ENCODE results near the gene AGBL1.

DNA sequence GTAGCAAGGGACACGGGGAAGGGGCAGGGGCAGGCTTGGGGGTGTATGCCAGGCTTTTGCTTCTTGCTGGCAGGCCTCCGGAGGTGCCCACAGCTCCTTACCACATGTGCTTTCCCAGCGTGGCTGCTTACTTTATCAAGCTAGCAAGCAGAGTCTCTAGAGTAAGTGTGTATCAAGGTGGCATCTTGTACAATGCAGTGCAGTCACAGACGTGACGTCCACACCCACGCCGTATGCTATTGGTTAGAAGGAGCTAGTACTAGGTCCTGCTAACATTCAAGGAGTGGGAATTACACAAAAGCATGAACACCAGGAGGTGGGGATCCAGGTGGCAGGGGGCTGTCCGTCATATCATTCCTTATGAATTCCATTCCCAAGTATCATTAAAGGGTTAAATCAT is 15.3 kb upstream of the AGBL1 start:
- TF ChIP-seq POLR2AphosphoS5 (IDR thresholded peaks at IDR 0.05; ENCODE audit: low read depth, low read length), result no peak
- TF ChIP-seq TAF1 (IDR thresholded peaks at IDR 0.05; ENCODE audit: borderline replicate concordance, low read depth, low read length), result no peak

All from GM12892 (cell line).